Upper lobe of right lung (tissue), 1 donor: ENCODE data around the gene MED22. TPM values are rescaled to one million over a fixed set of nuclear protein-coding genes. Genes with fewer than 3 reads are reported as not detected.
"Not testable (repeated sequence)": the region's sequence is repeated elsewhere in the genome, so short reads cannot be mapped to it uniquely, and the experiment has no call there.

ENCODE experiments used
- ATAC-seq: fragments of 200-7000 bp; cut with Tn5 transposase; one replicate; pipeline ENCODE4 v1.9.1; 2020; ENCODE audit warnings: mild to moderate bottlenecking, moderate library complexity
- DNase-seq: peaks from one replicate; pipeline ENCODE4 v3.0.0-alpha.2; 2020
- H3K27ac ChIP-seq: fragments of 200-600 bp; one replicate; pipeline ENCODE4 v1.8.0; 2022
- H3K27me3 ChIP-seq: fragments of 200-600 bp; one replicate; pipeline ENCODE4 v1.8.0; 2022; ENCODE audit warnings: mild to moderate bottlenecking
- H3K36me3 ChIP-seq: fragments of 200-600 bp; one replicate; pipeline ENCODE4 v1.8.0; 2022
- H3K4me1 ChIP-seq: fragments of 200-600 bp; one replicate; pipeline ENCODE4 v1.8.0; 2022
- H3K4me3 ChIP-seq: fragments of 200-600 bp; one replicate; pipeline ENCODE4 v1.8.0; 2022; ENCODE audit warnings: mild to moderate bottlenecking
- H3K9me3 ChIP-seq: fragments of 200-600 bp; one replicate; pipeline ENCODE4 v1.8.0; 2022
- CTCF ChIP-seq: fragments of 200-600 bp; IDR thresholded peaks from one replicate; pipeline ENCODE4 v1.8.0; 2022; ENCODE audit warnings: antibody characterized with exemption
- intact Hi-C: fragments of 100-400 bp; cut with DNase I; formaldehyde crosslinking; loops from one replicate; pipeline ENCODE4 v1.11.0; 2022
- total RNA-seq: library from RNA; stranded (reverse); fragmentation: NEBNext Ultra II Directional; extraction: Animal tissue kit (Norgen Biotek cat#: 25700); gene quantifications from one replicate; pipeline ENCODE4 v1.2.1, GENCODE V29; 2021
- donor health status: DM: no; HTN: yes; CAD: no; lungs with severe emphysema.

Gene MED22
- total RNA-seq, 1 donor from 2014 or later: 25.8 TPM

- Histone ChIP-seq H3K4me3 (no peak overlapping the region), H3K9me3 (no peaks in the 10 kb centered on the region), H3K27me3 (no peaks in the 10 kb centered on the region), H3K36me3 (no peaks in the 10 kb centered on the region), H3K4me1 (no peaks in the 10 kb centered on the region), H3K27ac (no peak overlapping the region)
- no peak for TF ChIP-seq CTCF
- ATAC-seq (no peak), DNase-seq (no peak)
- intact Hi-C loops: no loop called here
Measured at GRCh38 chr9:133322701-133323100, 25.2 kb downstream of the MED22 start.

- H3K4me1 ChIP-seq: no peaks in the 10 kb centered on the region
- DNase-seq: peak; percentile 30
- H3K9me3 ChIP-seq: no peaks in the 10 kb centered on the region
- H3K4me3 ChIP-seq: no peak overlapping the region
- H3K36me3 ChIP-seq: no peaks in the 10 kb centered on the region
- H3K27me3 ChIP-seq: no peaks in the 10 kb centered on the region
- no peak overlapping the region for H3K27ac ChIP-seq
- intact Hi-C loops: no loop called here
- no peak for TF ChIP-seq CTCF
- ATAC-seq: no peak
Measured at GRCh38 chr9:133321411-133321935, 26.5 kb downstream of the MED22 start.

GRCh38 chr9:133320421-133320881 is 27.5 kb downstream of the MED22 start:
- DNase-seq: peak; percentile 45

GRCh38 chr9:133317551-133317950 is 30.4 kb downstream of the MED22 start:
- H3K4me1 ChIP-seq, H3K9me3 ChIP-seq, H3K4me3 ChIP-seq, ATAC-seq, H3K27ac ChIP-seq, DNase-seq, intact Hi-C loops, H3K36me3 ChIP-seq, H3K27me3 ChIP-seq: not testable (repeated sequence)

More at GRCh38 chr9:133320421-133320881, 27.5 kb downstream of the MED22 start:
- H3K36me3 ChIP-seq: no peaks in the 10 kb centered on the region
- no peak overlapping the region for H3K4me3 ChIP-seq
- ATAC-seq: no peak
- no peak overlapping the region for H3K27ac ChIP-seq
- no peaks in the 10 kb centered on the region for H3K27me3 ChIP-seq
- no peaks in the 10 kb centered on the region for H3K9me3 ChIP-seq
- intact Hi-C loops: no loop called here
- no peak for TF ChIP-seq CTCF
- no peaks in the 10 kb centered on the region for H3K4me1 ChIP-seq

GRCh38 chr9:133315997-133316396 is 31.9 kb downstream of the MED22 start:
- TF ChIP-seq CTCF: no peak
- no peaks in the 10 kb centered on the region for H3K4me1 ChIP-seq

GRCh38 chr9:133309608-133310007 is 38.3 kb downstream of the MED22 start:
- DNase-seq (no peak), ATAC-seq (no peak)
- H3K4me3 ChIP-seq: no peak overlapping the region
- H3K36me3 ChIP-seq: no peaks in the 10 kb centered on the region
- no peaks in the 10 kb centered on the region for H3K27me3 ChIP-seq
- no peak overlapping the region for H3K27ac ChIP-seq
- no peaks in the 10 kb centered on the region for H3K4me1 ChIP-seq
- no peak for TF ChIP-seq CTCF
- intact Hi-C loops: no loop called here
- H3K9me3 ChIP-seq: no peaks in the 10 kb centered on the region

More at GRCh38 chr9:133315997-133316396, 31.9 kb downstream of the MED22 start:
- H3K36me3 ChIP-seq: no peaks in the 10 kb centered on the region
- DNase-seq: no peak
- H3K27me3 ChIP-seq: no peaks in the 10 kb centered on the region
- H3K4me3 ChIP-seq: no peak overlapping the region
- no peaks in the 10 kb centered on the region for H3K9me3 ChIP-seq
- intact Hi-C loops: no loop called here
- H3K27ac ChIP-seq: no peak overlapping the region
- ATAC-seq: no peak
